ENCODE results near the gene EPG5.
A peak's percentile ranks its signal among the peaks of the same experiment; 100 is the strongest.
"Not testable (repeated sequence)": the region's sequence is repeated elsewhere in the genome, so short reads cannot be mapped to it uniquely, and the experiment has no call there.

The EPG5 gene

GRCh38 chr18:45995461-45995860, 28.3 kb upstream of the EPG5 start:
- no peak for DNase-seq (ENCODE audit: low spot score in 2 of 2)
- H3K4me3 ChIP-seq: no peak overlapping the region
- H3K36me3 ChIP-seq (replicated peaks): no peaks in the 10 kb centered on the region
- in situ Hi-C loops (cut with MboI; ENCODE audit: low sequenced_read_pairs): no loop called here
- H3K27me3 ChIP-seq (ENCODE audit: low read depth): no peaks in the 10 kb centered on the region
- H3K4me1 ChIP-seq: peaks cover 8% of the 10 kb centered on the region; the same call in 1 of the 2 replicates
- H3K9me3 ChIP-seq: no peaks in the 10 kb centered on the region

GRCh38 chr18:45993438-45993837, 26.3 kb upstream of the EPG5 start:
- H3K4me3 ChIP-seq: no peak overlapping the region
- in situ Hi-C loops (cut with MboI; ENCODE audit: low sequenced_read_pairs): no loop called here
- H3K4me1 ChIP-seq: peaks cover 8% of the 10 kb centered on the region; the same call in 1 of the 2 replicates
- no peaks in the 10 kb centered on the region for H3K27me3 ChIP-seq (ENCODE audit: low read depth)
- H3K9me3 ChIP-seq: no peaks in the 10 kb centered on the region
- DNase-seq (ENCODE audit: low spot score in 2 of 2): no peak
- H3K36me3 ChIP-seq (replicated peaks): peaks cover 11% of the 10 kb centered on the region; the same call in 1 of the 2 replicates

GRCh38 chr18:45992527-45992926, 25.4 kb upstream of the EPG5 start:
- H3K4me3 ChIP-seq; H3K9me3 ChIP-seq; H3K4me1 ChIP-seq; H3K27me3 ChIP-seq (ENCODE audit: low read depth); DNase-seq (ENCODE audit: low spot score in 2 of 2); in situ Hi-C loops (cut with MboI; ENCODE audit: low sequenced_read_pairs): not testable (repeated sequence)
- H3K36me3 ChIP-seq (replicated peaks): peaks cover 11% of the 10 kb centered on the region; the same call in 1 of the 2 replicates

- Histone ChIP-seq H3K4me1 (peaks cover 8% of the 10 kb centered on the region; the same call in 1 of the 2 replicates), H3K4me3 (no peak overlapping the region), H3K9me3 (no peaks in the 10 kb centered on the region), H3K27me3 (ENCODE audit: low read depth) (no peaks in the 10 kb centered on the region), H3K36me3 (replicated peaks) (peaks cover 11% of the 10 kb centered on the region; the same call in 1 of the 2 replicates)
- no peak for DNase-seq (ENCODE audit: low spot score in 2 of 2)
- in situ Hi-C loops (cut with MboI; ENCODE audit: low sequenced_read_pairs): no loop called here
Measured at GRCh38 chr18:45991788-45992187, 24.7 kb upstream of the EPG5 start.

GRCh38 chr18:45984546-45985235, 17.6 kb upstream of the EPG5 start:
- Histone ChIP-seq H3K36me3 (replicated peaks) (peaks cover 8% of the 10 kb centered on the region; the same call in 1 of the 2 replicates), H3K4me1 (no peaks in the 10 kb centered on the region), H3K4me3 (no peak overlapping the region), H3K9me3 (no peaks in the 10 kb centered on the region), H3K27me3 (ENCODE audit: low read depth) (no peaks in the 10 kb centered on the region)
- in situ Hi-C loops (cut with MboI; ENCODE audit: low sequenced_read_pairs): no loop called here
- DNase-seq (ENCODE audit: low spot score in 2 of 2): no peak

GRCh38 chr18:45981821-45982220, 14.7 kb upstream of the EPG5 start:
- Histone ChIP-seq H3K36me3 (replicated peaks) (no peaks in the 10 kb centered on the region), H3K27me3 (ENCODE audit: low read depth) (no peaks in the 10 kb centered on the region), H3K4me3 (no peak overlapping the region), H3K9me3 (no peaks in the 10 kb centered on the region), H3K4me1 (no peaks in the 10 kb centered on the region)
- in situ Hi-C loops (cut with MboI; ENCODE audit: low sequenced_read_pairs): no loop called here
- DNase-seq (ENCODE audit: low spot score in 2 of 2): no peak

- no peak for DNase-seq (ENCODE audit: low spot score in 2 of 2)
- in situ Hi-C loops (cut with MboI; ENCODE audit: low sequenced_read_pairs): no loop called here
- Histone ChIP-seq H3K4me3 (no peak overlapping the region), H3K9me3 (no peaks in the 10 kb centered on the region), H3K4me1 (no peaks in the 10 kb centered on the region), H3K27me3 (ENCODE audit: low read depth) (no peaks in the 10 kb centered on the region), H3K36me3 (replicated peaks) (no peaks in the 10 kb centered on the region)
Measured at GRCh38 chr18:45980229-45980628, 13.1 kb upstream of the EPG5 start.

GRCh38 chr18:45978084-45978483, 11.0 kb upstream of the EPG5 start:
- H3K27me3 ChIP-seq (ENCODE audit: low read depth): no peaks in the 10 kb centered on the region
- peaks cover 5% of the 10 kb centered on the region for H3K4me1 ChIP-seq
- peak in 1 of 2 experiments; percentile 10 for DNase-seq (ENCODE audit: low spot score in 2 of 2)
- no peaks in the 10 kb centered on the region for H3K36me3 ChIP-seq (replicated peaks)
- H3K4me3 ChIP-seq: no peak overlapping the region
- in situ Hi-C loops (cut with MboI; ENCODE audit: low sequenced_read_pairs): no loop called here
- no peaks in the 10 kb centered on the region for H3K9me3 ChIP-seq

GRCh38 chr18:45976974-45977373, 9.8 kb upstream of the EPG5 start:
- in situ Hi-C loops (cut with MboI; ENCODE audit: low sequenced_read_pairs): no loop called here
- H3K4me3 ChIP-seq: no peak overlapping the region
- no peaks in the 10 kb centered on the region for H3K9me3 ChIP-seq
- DNase-seq (ENCODE audit: low spot score in 2 of 2): no peak
- H3K36me3 ChIP-seq (replicated peaks): no peaks in the 10 kb centered on the region
- peaks cover 5% of the 10 kb centered on the region for H3K4me1 ChIP-seq
- H3K27me3 ChIP-seq (ENCODE audit: low read depth): no peaks in the 10 kb centered on the region

- H3K9me3 ChIP-seq: no peaks in the 10 kb centered on the region
- H3K27me3 ChIP-seq (ENCODE audit: low read depth): no peaks in the 10 kb centered on the region
- H3K4me3 ChIP-seq: no peak overlapping the region
- in situ Hi-C loops (cut with MboI; ENCODE audit: low sequenced_read_pairs): no loop called here
- no peak for DNase-seq (ENCODE audit: low spot score in 2 of 2)
- H3K4me1 ChIP-seq: peaks cover 5% of the 10 kb centered on the region
- H3K36me3 ChIP-seq (replicated peaks): no peaks in the 10 kb centered on the region
Measured at GRCh38 chr18:45976566-45976965, 9.4 kb upstream of the EPG5 start.

GRCh38 chr18:45974088-45974536, 7.0 kb upstream of the EPG5 start:
- no peak overlapping the region for H3K4me3 ChIP-seq
- in situ Hi-C loops (cut with MboI; ENCODE audit: low sequenced_read_pairs): no loop called here
- DNase-seq (ENCODE audit: low spot score in 2 of 2): peak; percentile 61 to 70

GRCh38 chr18:45964913-45965312, 2.2 kb downstream of the EPG5 start:
- DNase-seq (ENCODE audit: low spot score in 2 of 2); in situ Hi-C loops (cut with MboI; ENCODE audit: low sequenced_read_pairs); H3K4me1 ChIP-seq; H3K9me3 ChIP-seq; H3K36me3 ChIP-seq (replicated peaks); H3K4me3 ChIP-seq; H3K27me3 ChIP-seq (ENCODE audit: low read depth): not testable (repeated sequence)

More at GRCh38 chr18:45974088-45974536, 7.0 kb upstream of the EPG5 start:
- no peaks in the 10 kb centered on the region for H3K27me3 ChIP-seq (ENCODE audit: low read depth)
- H3K4me1 ChIP-seq: peaks cover 5% of the 10 kb centered on the region
- H3K9me3 ChIP-seq: no peaks in the 10 kb centered on the region
- no peaks in the 10 kb centered on the region for H3K36me3 ChIP-seq (replicated peaks)

- H3K27me3 ChIP-seq (ENCODE audit: low read depth): peaks cover 3% of the 10 kb centered on the region; the same call in 1 of the 2 replicates
- in situ Hi-C loops (cut with MboI; ENCODE audit: low sequenced_read_pairs): no loop called here
- no peak overlapping the region for H3K4me3 ChIP-seq
- no peaks in the 10 kb centered on the region for H3K36me3 ChIP-seq (replicated peaks)
- DNase-seq (ENCODE audit: low spot score in 2 of 2): no peak
- peaks cover 1% of the 10 kb centered on the region; the same call in 1 of the 2 replicates for H3K4me1 ChIP-seq
- H3K9me3 ChIP-seq: no peaks in the 10 kb centered on the region
Measured at GRCh38 chr18:45962866-45963265, 4.3 kb downstream of the EPG5 start.

- in situ Hi-C loops (cut with MboI; ENCODE audit: low sequenced_read_pairs): no loop called here
- Histone ChIP-seq H3K4me3 (no peak overlapping the region), H3K4me1 (no peaks in the 10 kb centered on the region), H3K27me3 (ENCODE audit: low read depth) (peaks cover 3% of the 10 kb centered on the region; the same call in 1 of the 2 replicates), H3K36me3 (replicated peaks) (no peaks in the 10 kb centered on the region), H3K9me3 (no peaks in the 10 kb centered on the region)
- DNase-seq (ENCODE audit: low spot score in 2 of 2): no peak
Measured at GRCh38 chr18:45962461-45962860, 4.7 kb downstream of the EPG5 start.

All from HAP-1 (cell line).